Left lung (tissue), 10 donors: ENCODE measurements around the gene CARNS1. TPM values are rescaled to one million over a fixed set of nuclear protein-coding genes. Genes with fewer than 3 reads are reported as not detected.

Experiments
- ATAC-seq: fragments of 200-7000 bp; cut with Tn5 transposase; one replicate; pipeline ENCODE4 v1.9.1; 2020; ENCODE audit warnings: moderate library complexity
- DNase-seq, 4 donors: peaks; one replicate each; pipeline ENCODE4 v3.0.0-alpha.2; 2013 to 2020
- H3K27ac ChIP-seq, 2 donors: fragments of 200-600 bp; sonication (generic) in 1 of 2; one replicate each; pipeline versions ENCODE4 v1.5.0 to v1.8.0; 2020 to 2021
- H3K27me3 ChIP-seq, 2 donors: fragments of 200-600 bp; sonication (generic) in 1 of 2; one replicate each; pipeline versions ENCODE4 v1.5.0 to v1.8.0; 2020 to 2021
- H3K36me3 ChIP-seq, 2 donors: fragments of 200-600 bp; sonication (generic) in 1 of 2; one replicate each; pipeline versions ENCODE4 v1.5.0 to v1.8.0; 2020 to 2021
- H3K4me1 ChIP-seq, 2 donors: fragments of 200-600 bp; one replicate each; pipeline ENCODE4 v1.8.0; 2021
- H3K4me3 ChIP-seq, 2 donors: fragments of 200-600 bp; sonication (generic) in 1 of 2; one replicate each; pipeline versions ENCODE4 v1.5.0 to v1.8.0; 2020 to 2021; ENCODE audit warnings: mild to moderate bottlenecking in 1 of 2
- H3K9me3 ChIP-seq, 2 donors: fragments of 200-600 bp; sonication (generic) in 1 of 2; one replicate each; pipeline versions ENCODE4 v1.5.0 to v1.8.0; 2020 to 2021
- CTCF ChIP-seq, 2 donors: fragments of 200-600 bp; sonication (generic) in 1 of 2; IDR thresholded peaks; one replicate each; pipeline versions ENCODE4 v1.5.0 to v1.8.0; 2021; ENCODE audit warnings: antibody characterized with exemption in 2 of 2
- intact Hi-C, 2 donors: fragments of 100-400 bp; cut with DNase I; formaldehyde crosslinking; loops; one replicate each; pipeline versions ENCODE4 v1.11.2 to v1.14.2; 2022
- polyA plus RNA-seq, 6 donors: library from polyadenylated mRNA; unstranded; fragments of 120-200 nt; gene quantifications; one replicate each; pipeline ENCODE4 v1.2.1, GENCODE V29; 2013; ENCODE audit not compliant: insufficient read length in 6 of 6
- total RNA-seq, 2 donors: library from RNA; stranded (reverse); fragmentation: NEBNext Ultra II Directional; extraction: Animal tissue kit (Norgen Biotek cat#: 25700); gene quantifications; one replicate each; pipeline ENCODE4 v1.2.1, GENCODE V29; 2021
- donor health status: DM: no; HTN: yes; CAD: no.
- donor health status: DM: no; HTN: no; CAD: no.

The CARNS1 gene
- total and polyA plus RNA-seq, 8 donors, result 0.71 to 5.6 (median 3.1) TPM

DNA sequence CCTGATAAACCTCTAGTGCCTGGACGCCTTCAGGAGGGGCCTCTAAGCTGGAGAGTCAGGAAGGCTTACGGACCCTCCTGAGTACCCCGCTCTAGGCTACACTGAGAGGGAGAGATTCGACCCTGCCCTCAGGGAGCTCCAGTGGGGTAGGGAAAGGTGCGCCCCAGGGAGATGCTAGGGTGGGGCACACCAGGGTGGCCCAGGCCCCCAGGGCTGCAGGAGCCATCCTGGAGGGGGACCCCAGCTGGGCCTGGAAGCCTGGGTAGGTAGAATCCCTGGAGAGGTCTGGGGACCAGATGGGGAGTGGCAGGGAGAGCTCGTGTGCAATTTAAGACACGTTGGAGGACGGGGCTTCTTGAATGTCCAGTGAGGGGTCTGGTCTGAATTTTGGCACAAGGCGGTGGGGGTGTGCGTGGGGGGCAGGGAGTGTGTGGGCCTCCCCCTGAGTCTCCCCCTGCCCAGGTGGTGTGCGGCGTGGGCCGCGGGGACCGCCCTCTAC, 4.7 kb downstream of the CARNS1 start:
- no peak for TF ChIP-seq CTCF (IDR thresholded peaks at IDR 0.05)
- no peak for DNase-seq
- intact Hi-C loops, result no loop called here

GRCh38 chr11:67420646-67421429, 5.4 kb downstream of the CARNS1 start:
- no peaks in the 10 kb centered on the region for H3K9me3 ChIP-seq
- no peaks in the 10 kb centered on the region for H3K36me3 ChIP-seq
- H3K4me3 ChIP-seq, result peak overlapping the region; percentile 40 to 56
- H3K4me1 ChIP-seq, result peaks cover 11 to 47% of the 10 kb centered on the region in 2 donors
- peak overlapping the region; percentile 85 to 86 for H3K27ac ChIP-seq
- DNase-seq, result peak; percentile 90 to 100 (median 96)
- TF ChIP-seq CTCF (IDR thresholded peaks at IDR 0.05), result no peak
- H3K27me3 ChIP-seq, result peaks cover 0 to 17% of the 10 kb centered on the region in 2 donors
- intact Hi-C loops, result no loop called here
- ATAC-seq, result peak; percentile 97

More for the DNA sequence above, 4.7 kb downstream of the CARNS1 start:
- Histone ChIP-seq H3K4me3 (peak overlapping the region; percentile 40 to 56), H3K27me3 (peaks cover 0 to 24% of the 10 kb centered on the region in 2 donors), H3K27ac (peak overlapping the region; percentile 85 to 86), H3K36me3 (no peaks in the 10 kb centered on the region), H3K9me3 (no peaks in the 10 kb centered on the region), H3K4me1 (peaks cover 14 to 53% of the 10 kb centered on the region in 2 donors)
- no peak for ATAC-seq

- intact Hi-C loops, result no loop called here
- no peak for TF ChIP-seq CTCF (IDR thresholded peaks at IDR 0.05)
- peak; percentile 20 for ATAC-seq
- Histone ChIP-seq H3K4me1 (peaks cover 9 to 40% of the 10 kb centered on the region in 2 donors), H3K27ac (peak overlapping the region in 1 of 2 donors; percentile 86), H3K9me3 (no peaks in the 10 kb centered on the region), H3K27me3 (peaks cover 0 to 10% of the 10 kb centered on the region in 2 donors), H3K36me3 (no peaks in the 10 kb centered on the region), H3K4me3 (peak overlapping the region in 1 of 2 donors; percentile 56)
- no peak for DNase-seq
Measured at GRCh38 chr11:67421430-67422031, 6.1 kb downstream of the CARNS1 start.

DNA sequence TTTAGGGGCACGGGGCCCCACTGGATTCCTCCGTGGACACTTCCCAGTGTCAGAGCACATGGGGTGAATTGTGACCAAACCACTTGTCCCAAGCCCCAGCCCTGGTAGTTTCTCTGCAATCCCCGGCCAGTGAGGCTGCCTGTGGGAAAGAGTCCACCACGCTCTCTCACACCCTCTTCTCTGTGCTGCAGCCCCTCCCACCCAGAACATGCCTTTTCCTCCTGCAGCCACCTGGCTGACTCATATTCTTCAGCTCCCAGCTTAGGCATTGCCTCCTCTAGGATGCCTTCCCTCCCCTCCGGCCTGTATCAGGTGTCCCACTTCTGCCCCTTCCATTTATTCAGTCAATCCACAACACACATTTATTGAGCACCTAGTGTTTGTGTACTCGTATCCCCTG, 7.4 kb downstream of the CARNS1 start:
- no peak for TF ChIP-seq CTCF (IDR thresholded peaks at IDR 0.05)
- Histone ChIP-seq H3K36me3 (no peaks in the 10 kb centered on the region), H3K4me1 (peaks cover 9 to 38% of the 10 kb centered on the region in 2 donors), H3K9me3 (no peaks in the 10 kb centered on the region), H3K4me3 (no peak overlapping the region), H3K27ac (no peak overlapping the region), H3K27me3 (peaks cover 0 to 10% of the 10 kb centered on the region in 2 donors)
- no peak for ATAC-seq
- intact Hi-C loops, result no loop called here
- DNase-seq, result no peak

DNA sequence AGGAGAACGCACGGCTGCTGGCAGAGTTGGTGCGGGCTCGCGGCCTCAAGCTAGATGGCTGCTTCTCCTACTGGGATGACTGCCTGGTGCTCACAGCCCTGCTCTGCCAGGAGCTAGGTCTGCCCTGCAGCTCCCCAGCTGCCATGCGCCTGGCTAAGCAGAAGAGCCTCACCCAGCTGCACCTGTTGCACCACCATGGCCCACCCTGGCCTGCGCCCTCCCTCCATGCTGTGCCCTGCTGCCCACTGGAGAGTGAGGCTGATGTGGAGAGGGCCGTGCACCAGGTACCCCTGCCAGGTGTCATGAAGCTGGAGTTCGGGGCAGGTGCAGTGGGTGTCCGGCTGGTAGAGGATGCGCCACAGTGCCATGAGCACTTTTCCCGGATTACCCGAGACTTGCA, 8.0 kb downstream of the CARNS1 start:
- H3K9me3 ChIP-seq, result no peaks in the 10 kb centered on the region
- no peak for ATAC-seq
- intact Hi-C loops, result no loop called here
- no peak overlapping the region for H3K4me3 ChIP-seq
- no peak overlapping the region for H3K27ac ChIP-seq
- H3K4me1 ChIP-seq, result peaks cover 9 to 35% of the 10 kb centered on the region in 2 donors
- H3K36me3 ChIP-seq, result no peaks in the 10 kb centered on the region
- no peak for DNase-seq
- peaks cover 0 to 5% of the 10 kb centered on the region in 2 donors for H3K27me3 ChIP-seq
- no peak for TF ChIP-seq CTCF (IDR thresholded peaks at IDR 0.05)
